Measurements from ENCODE around the gene DLG2.

GRCh38 chr11:84922836-84923235 is 704.3 kb downstream of the DLG2 start:
- TF ChIP-seq, protein P1, sequence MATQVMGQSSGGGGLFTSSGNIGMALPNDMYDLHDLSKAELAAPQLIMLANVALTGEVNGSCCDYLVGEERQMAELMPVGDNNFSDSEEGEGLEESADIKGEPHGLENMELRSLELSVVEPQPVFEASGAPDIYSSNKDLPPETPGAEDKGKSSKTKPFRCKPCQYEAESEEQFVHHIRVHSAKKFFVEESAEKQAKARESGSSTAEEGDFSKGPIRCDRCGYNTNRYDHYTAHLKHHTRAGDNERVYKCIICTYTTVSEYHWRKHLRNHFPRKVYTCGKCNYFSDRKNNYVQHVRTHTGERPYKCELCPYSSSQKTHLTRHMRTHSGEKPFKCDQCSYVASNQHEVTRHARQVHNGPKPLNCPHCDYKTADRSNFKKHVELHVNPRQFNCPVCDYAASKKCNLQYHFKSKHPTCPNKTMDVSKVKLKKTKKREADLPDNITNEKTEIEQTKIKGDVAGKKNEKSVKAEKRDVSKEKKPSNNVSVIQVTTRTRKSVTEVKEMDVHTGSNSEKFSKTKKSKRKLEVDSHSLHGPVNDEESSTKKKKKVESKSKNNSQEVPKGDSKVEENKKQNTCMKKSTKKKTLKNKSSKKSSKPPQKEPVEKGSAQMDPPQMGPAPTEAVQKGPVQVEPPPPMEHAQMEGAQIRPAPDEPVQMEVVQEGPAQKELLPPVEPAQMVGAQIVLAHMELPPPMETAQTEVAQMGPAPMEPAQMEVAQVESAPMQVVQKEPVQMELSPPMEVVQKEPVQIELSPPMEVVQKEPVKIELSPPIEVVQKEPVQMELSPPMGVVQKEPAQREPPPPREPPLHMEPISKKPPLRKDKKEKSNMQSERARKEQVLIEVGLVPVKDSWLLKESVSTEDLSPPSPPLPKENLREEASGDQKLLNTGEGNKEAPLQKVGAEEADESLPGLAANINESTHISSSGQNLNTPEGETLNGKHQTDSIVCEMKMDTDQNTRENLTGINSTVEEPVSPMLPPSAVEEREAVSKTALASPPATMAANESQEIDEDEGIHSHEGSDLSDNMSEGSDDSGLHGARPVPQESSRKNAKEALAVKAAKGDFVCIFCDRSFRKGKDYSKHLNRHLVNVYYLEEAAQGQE (IDR thresholded peaks at IDR 0.05; ENCODE audit: insufficient read depth in 1 of 2, low read depth in 2 of 2, low read length in 2 of 2) = no peak
- TF ChIP-seq POLR2AphosphoS5 (IDR thresholded peaks at IDR 0.05; ENCODE audit: low read depth, low read length) = no peak
- TF ChIP-seq TAF1 (IDR thresholded peaks at IDR 0.05; ENCODE audit: borderline replicate concordance, insufficient read depth, low read length) = no peak
- no peak for TF ChIP-seq SIN3A (IDR thresholded peaks at IDR 0.05; ENCODE audit: borderline replicate concordance, insufficient read depth, low read length)
- no peak for TF ChIP-seq FOXP2 (optimal IDR thresholded peaks at IDR 0.05; ENCODE audit: borderline replicate concordance, extremely low read depth, extremely low read length, insufficient read depth)
